CD4-positive, alpha-beta memory T cell (primary cell): ENCODE measurements around the gene TSPAN31. TPM values are rescaled to one million over a fixed set of nuclear protein-coding genes. Genes with fewer than 3 reads are reported as not detected.

Experiments used
- CTCF ChIA-PET: fragments of 350-600 bp; sonication (Branson Sonifier 250); formaldehyde crosslinking; loops from one replicate; lab custom pipeline; 2021; ENCODE audit warnings: inconsistent platforms; ENCODE audit not compliant: partially characterized antibody; lab: Charles Lee
- POLR2A ChIA-PET: fragments of 350-600 bp; sonication (Branson Sonifier 250); formaldehyde crosslinking; loops from one replicate; lab custom pipeline; 2021; ENCODE audit not compliant: partially characterized antibody; lab: Charles Lee
- DNase-seq, 5 donors: peaks; one replicate each; pipeline versions ENCODE4 v3.0.0 to v3.0.0-alpha.2; 2020 to 2022; ENCODE audit warnings: mixed read lengths in 1 of 5
- H3K27ac ChIP-seq: one replicate; pipeline ENCODE4 v1.7.0; 2013; ENCODE audit warnings: low read depth, low read length
- H3K27me3 ChIP-seq: 2 replicates; pipeline ENCODE4 v1.7.0; 2013; ENCODE audit warnings: mild to moderate bottlenecking, low read length, moderate library complexity; ENCODE audit not compliant: insufficient read depth
- H3K36me3 ChIP-seq: 2 replicates; pipeline ENCODE4 v1.7.0; 2013; ENCODE audit warnings: mild to moderate bottlenecking, low read length, moderate library complexity; ENCODE audit not compliant: insufficient read depth
- H3K4me1 ChIP-seq: 2 replicates; pipeline ENCODE4 v1.7.0; 2013; ENCODE audit warnings: mild to moderate bottlenecking, low read length, moderate library complexity; ENCODE audit not compliant: insufficient read depth
- H3K4me3 ChIP-seq, 2 donors: one replicate each; pipeline ENCODE4 v1.7.0; 2013; ENCODE audit warnings: low read length in 2 of 2, mild to moderate bottlenecking in 1 of 2
- H3K9me3 ChIP-seq, 2 donors: one replicate each; pipeline ENCODE4 v1.7.0; 2013; ENCODE audit warnings: low read length in 2 of 2, control low read depth in 1 of 2; ENCODE audit not compliant: control insufficient read depth in 1 of 2
- H3K27ac Mint-ChIP-seq, 7 donors: one replicate each; pipeline ENCODE4 v1.8.0; 2020 to 2021; ENCODE audit warnings: mixed read lengths in 7 of 7, mild to moderate bottlenecking in 6 of 7, inconsistent platforms in 3 of 7, moderate library complexity in 3 of 7
- H3K27me3 Mint-ChIP-seq, 2 donors: one replicate each; pipeline ENCODE4 v1.8.0; 2020 to 2021; ENCODE audit warnings: mixed read lengths in 2 of 2
- H3K36me3 Mint-ChIP-seq, 2 donors: one replicate each; pipeline ENCODE4 v1.8.0; 2020 to 2021; ENCODE audit warnings: mixed read lengths in 2 of 2, inconsistent platforms in 1 of 2, mild to moderate bottlenecking in 1 of 2
- H3K4me1 Mint-ChIP-seq, 4 donors: one replicate each; pipeline ENCODE4 v1.8.0; 2020 to 2021; ENCODE audit warnings: mixed read lengths in 4 of 4, mild to moderate bottlenecking in 1 of 4
- H3K4me3 Mint-ChIP-seq, 8 donors: one replicate each; pipeline ENCODE4 v1.8.0; 2020 to 2021; ENCODE audit warnings: mixed read lengths in 8 of 8, mild to moderate bottlenecking in 7 of 8, moderate library complexity in 6 of 8, inconsistent platforms in 3 of 8
- H3K9me3 Mint-ChIP-seq, 8 donors: one replicate each; pipeline ENCODE4 v1.8.0; 2020 to 2021; ENCODE audit warnings: mixed read lengths in 8 of 8, mild to moderate bottlenecking in 5 of 8, inconsistent platforms in 3 of 8, moderate library complexity in 1 of 8
- intact Hi-C: fragments of 100-400 bp; cut with micrococcal nuclease; formaldehyde crosslinking; loops from one replicate; pipeline ENCODE4 v1.15.1; 2023
- polyA plus RNA-seq, 2 donors: library from polyadenylated mRNA; unstranded; fragments of 300-500 nt; fragmentation: Illumina TruSeq; gene quantifications; one replicate each; pipeline ENCODE4 v1.2.3, GENCODE V29; 2021
- total RNA-seq, 2 experiments: library from RNA; stranded (reverse); gene quantifications; one replicate each; pipeline ENCODE4 v1.2.3, GENCODE V29; 2021

Gene TSPAN31
- total and polyA plus RNA-seq, 4 experiments from 2014 or later = 27.5 to 76.2 (median 34.0) TPM

DNA sequence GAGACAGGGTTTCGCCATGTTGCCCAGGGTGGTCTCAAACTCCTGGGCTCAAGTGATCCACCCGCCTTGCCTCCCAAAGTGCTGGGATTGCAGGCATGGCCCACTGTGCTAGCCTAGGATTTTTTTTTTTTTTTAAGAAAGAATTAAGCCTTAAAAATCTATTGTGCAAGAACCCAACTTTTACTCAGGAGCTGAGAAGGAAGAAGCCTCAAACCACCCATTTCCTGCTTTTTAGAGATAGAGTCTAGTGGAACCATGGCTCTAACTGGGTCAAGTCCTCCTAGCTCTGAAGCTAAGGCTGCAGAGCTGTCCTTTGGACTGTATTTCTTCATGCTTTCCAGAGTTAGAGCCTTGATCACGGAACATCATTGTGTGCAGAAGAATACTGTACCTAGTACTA, 36.4 kb downstream of the TSPAN31 start:
- H3K9me3 Mint-ChIP-seq = peaks cover 0 to 4% (median 0%) of the 10 kb centered on the region in 8 donors
- H3K36me3 Mint-ChIP-seq = peaks cover 6 to 20% of the 10 kb centered on the region in 2 donors
- peaks cover 42 to 64% (median 54%) of the 10 kb centered on the region in 4 donors for H3K4me1 Mint-ChIP-seq
- ChIA-PET CTCF (interaction anchor here (0.7 to 7.8 kb wide), 17 partner anchors 8 to 126 kb away, joined by 3 to 64 read pairs (median 6); partner anchors contain the start of genes CDK4, CTDSP2, CYP27B1 and EEF1AKMT3), POLR2A (interaction anchor here (0.7 to 7.0 kb wide), 14 partner anchors 9 to 156 kb away, joined by 3 to 53 read pairs (median 3); partner anchors contain the start of genes CDK4, CTDSP2, CYP27B1 and EEF1AKMT3)
- Histone ChIP-seq H3K36me3 (peaks cover 9% of the 10 kb centered on the region), H3K4me3 (no peak overlapping the region), H3K9me3 (no peaks in the 10 kb centered on the region), H3K27ac (peak overlapping the region; percentile 73), H3K27me3 (no peaks in the 10 kb centered on the region), H3K4me1 (peaks cover 59% of the 10 kb centered on the region)
- H3K27ac Mint-ChIP-seq = peak overlapping the region; percentile 95 to 100 (median 99)
- intact Hi-C loops = no loop called here
- peak in 2 of 5 donors; percentile 43 for DNase-seq
- H3K4me3 Mint-ChIP-seq = peak overlapping the region; percentile 21 to 100 (median 97)
- no peaks in the 10 kb centered on the region for H3K27me3 Mint-ChIP-seq

DNA sequence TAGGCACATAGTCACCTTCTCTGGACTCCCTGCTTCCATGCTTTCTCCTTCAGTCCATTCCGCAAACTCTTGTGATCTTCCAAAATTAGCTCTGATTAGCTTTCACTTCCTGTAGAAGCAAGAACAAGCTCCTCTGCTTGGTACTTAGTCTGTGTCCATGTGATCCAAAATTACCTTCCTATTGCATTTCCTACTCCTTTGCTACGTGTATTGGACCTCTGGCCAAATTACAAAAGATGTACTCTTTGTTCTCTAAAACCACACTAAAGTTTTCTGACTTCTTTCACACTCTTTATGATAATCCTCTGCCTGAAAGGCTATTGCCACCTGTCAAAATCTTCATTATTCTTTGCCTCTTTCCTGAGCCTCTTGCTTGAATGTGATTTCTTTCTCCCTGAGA, 37.0 kb downstream of the TSPAN31 start:
- H3K9me3 Mint-ChIP-seq = peaks cover 0 to 4% (median 0%) of the 10 kb centered on the region in 8 donors
- ChIA-PET POLR2A (interaction anchor here (0.7 to 7.0 kb wide), 13 partner anchors 9 to 155 kb away, joined by 3 to 53 read pairs (median 3); partner anchors contain the start of genes CDK4, CTDSP2, CYP27B1 and EEF1AKMT3), CTCF (interaction anchor here (0.7 to 7.8 kb wide), 17 partner anchors 8 to 125 kb away, joined by 3 to 64 read pairs (median 6); partner anchors contain the start of genes CDK4, CYP27B1, EEF1AKMT3 and METTL1)
- intact Hi-C loops = loop anchor here (1.0 to 2.0 kb wide), 7 partner anchors 10 to 199 kb away; partner anchors contain the start of genes CDK4, EEF1AKMT3 and METTL1
- Histone ChIP-seq H3K9me3 (no peaks in the 10 kb centered on the region), H3K36me3 (peaks cover 14% of the 10 kb centered on the region), H3K27ac (peak overlapping the region; percentile 73), H3K4me3 (peak overlapping the region in 1 of 2 donors; percentile 92), H3K27me3 (no peaks in the 10 kb centered on the region), H3K4me1 (peaks cover 59% of the 10 kb centered on the region)
- DNase-seq = peak in 1 of 5 donors; percentile 9
- H3K4me1 Mint-ChIP-seq = peaks cover 46 to 64% (median 54%) of the 10 kb centered on the region in 4 donors
- no peaks in the 10 kb centered on the region for H3K27me3 Mint-ChIP-seq
- H3K27ac Mint-ChIP-seq = peak overlapping the region; percentile 95 to 100 (median 99)
- H3K4me3 Mint-ChIP-seq = peak overlapping the region; percentile 21 to 100 (median 97)
- H3K36me3 Mint-ChIP-seq = peaks cover 9 to 26% of the 10 kb centered on the region in 2 donors

- H3K27ac ChIP-seq = peak overlapping the region; percentile 73
Observed at GRCh38 chr12:57782243-57782607, 37.4 kb downstream of the TSPAN31 start.

DNA sequence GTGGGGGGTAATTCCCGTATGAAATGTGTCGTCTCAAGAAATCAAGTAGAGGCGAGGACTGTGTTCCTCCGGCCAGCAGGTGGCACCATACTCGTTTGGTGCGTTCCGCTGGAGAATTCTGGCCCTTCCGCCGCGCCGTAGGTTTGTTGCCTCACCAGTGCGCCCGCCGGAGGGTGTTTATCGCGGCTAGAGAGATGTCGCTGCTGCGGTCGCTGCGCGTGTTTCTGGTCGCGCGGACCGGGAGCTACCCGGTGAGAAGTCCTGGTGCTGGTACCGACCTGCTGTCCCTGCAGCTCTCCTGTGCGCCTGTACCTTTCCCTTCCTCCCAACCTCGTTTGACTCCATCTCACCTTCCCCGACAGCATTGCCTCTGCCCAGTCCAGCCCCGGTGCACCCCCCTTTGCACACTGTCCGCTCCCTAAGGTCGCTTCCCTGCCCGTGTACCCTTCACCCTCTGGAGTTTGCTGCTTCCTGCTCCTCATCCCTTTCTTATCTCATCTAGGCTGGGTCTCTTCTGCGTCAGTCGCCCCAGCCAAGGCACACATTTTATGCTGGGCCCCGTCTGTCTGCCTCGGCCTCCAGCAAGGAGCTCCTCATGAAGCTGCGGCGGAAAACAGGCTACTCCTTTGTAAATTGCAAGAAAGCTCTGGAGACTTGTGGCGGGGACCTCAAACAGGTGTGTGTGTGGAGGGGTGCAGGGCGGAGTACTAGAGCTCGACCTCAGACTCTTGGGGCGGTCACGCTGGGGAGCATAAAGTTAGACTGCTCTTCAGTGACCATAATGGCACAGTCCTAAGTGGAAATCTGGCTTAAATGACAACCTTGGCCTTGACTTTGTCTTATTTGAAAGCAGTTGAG, 38.0 kb downstream of the TSPAN31 start, which contains the start of gene TSFM:
Gene TSFM, plus strand, starts transcription at position 180 of the 858 bp plus-strand sequence. Its CDS starts 15 bp downstream, at position 195.
- DNase-seq = peak; percentile 93 to 96 (median 94)
- no peaks in the 10 kb centered on the region for H3K27me3 ChIP-seq
- Mint-ChIP-seq H3K9me3 (peaks cover 0 to 4% (median 0%) of the 10 kb centered on the region in 8 donors), H3K36me3 (peaks cover 15 to 36% of the 10 kb centered on the region in 2 donors), H3K27ac (peak within 1 kb of the TSS; percentile 95 to 100 (median 99)), H3K27me3 (no peaks in the 10 kb centered on the region), H3K4me1 (peaks cover 46 to 57% (median 50%) of the 10 kb centered on the region in 4 donors), H3K4me3 (peak within 1 kb of the TSS; percentile 95 to 100 (median 98))
- POLR2A ChIA-PET = interaction anchor here (0.7 to 7.0 kb wide), 15 partner anchors 10 to 158 kb away, joined by 3 to 53 read pairs (median 4); partner anchors contain the start of genes ATP23, CYP27B1, EEF1AKMT3 and MARCHF9
- intact Hi-C loops = loop anchor here (1.0 to 2.0 kb wide), 7 partner anchors 11 to 200 kb away; partner anchors contain the start of genes CDK4, EEF1AKMT3 and METTL1
- peak within 1 kb of the TSS; percentile 92 to 97 for H3K4me3 ChIP-seq
- peak within 1 kb of the TSS; percentile 73 for H3K27ac ChIP-seq
- H3K9me3 ChIP-seq = no peaks in the 10 kb centered on the region
- H3K36me3 ChIP-seq = peaks cover 21% of the 10 kb centered on the region
- peaks cover 59% of the 10 kb centered on the region for H3K4me1 ChIP-seq
- CTCF ChIA-PET = interaction anchor here (0.6 to 7.8 kb wide), 19 partner anchors 9 to 324 kb away, joined by 3 to 64 read pairs (median 4); partner anchors contain the start of genes AVIL, CTDSP2, EEF1AKMT3 and METTL1

More at GRCh38 chr12:57782243-57782607, 37.4 kb downstream of the TSPAN31 start:
- H3K36me3 ChIP-seq = peaks cover 19% of the 10 kb centered on the region
- H3K4me1 ChIP-seq = peaks cover 59% of the 10 kb centered on the region
- Mint-ChIP-seq H3K4me3 (peak overlapping the region; percentile 95 to 100 (median 98)), H3K9me3 (peaks cover 0 to 4% (median 0%) of the 10 kb centered on the region in 8 donors), H3K27ac (peak overlapping the region; percentile 95 to 100 (median 99)), H3K4me1 (peaks cover 46 to 59% (median 53%) of the 10 kb centered on the region in 4 donors), H3K36me3 (peaks cover 10 to 30% of the 10 kb centered on the region in 2 donors), H3K27me3 (no peaks in the 10 kb centered on the region)
- DNase-seq = no peak
- intact Hi-C loops = loop anchor here (1.0 to 2.0 kb wide), 7 partner anchors 10 to 199 kb away; partner anchors contain the start of genes CDK4, EEF1AKMT3 and METTL1
- H3K27me3 ChIP-seq = no peaks in the 10 kb centered on the region
- ChIA-PET CTCF (interaction anchor here (0.8 to 7.8 kb wide), 20 partner anchors 9 to 125 kb away, joined by 3 to 64 read pairs (median 6); partner anchors contain the start of genes AVIL, CDK4, CTDSP2 and EEF1AKMT3), POLR2A (interaction anchor here (0.8 to 7.0 kb wide), 13 partner anchors 10 to 155 kb away, joined by 3 to 53 read pairs (median 4); partner anchors contain the start of genes CTDSP2, CYP27B1, EEF1AKMT3 and MARCHF9)
- peak overlapping the region in 1 of 2 donors; percentile 92 for H3K4me3 ChIP-seq
- no peaks in the 10 kb centered on the region for H3K9me3 ChIP-seq

GRCh38 chr12:57783466-57783801, 38.6 kb downstream of the TSPAN31 start:
- Mint-ChIP-seq H3K27ac (peak overlapping the region; percentile 95 to 100 (median 99)), H3K4me3 (peak overlapping the region; percentile 95 to 100 (median 98)), H3K9me3 (peaks cover 0 to 4% (median 0%) of the 10 kb centered on the region in 8 donors), H3K4me1 (peaks cover 43 to 51% (median 47%) of the 10 kb centered on the region in 4 donors), H3K36me3 (peaks cover 18 to 39% of the 10 kb centered on the region in 2 donors), H3K27me3 (no peaks in the 10 kb centered on the region)
- Histone ChIP-seq H3K36me3 (peaks cover 21% of the 10 kb centered on the region), H3K27me3 (no peaks in the 10 kb centered on the region), H3K27ac (peak overlapping the region; percentile 73), H3K4me3 (peak overlapping the region; percentile 92 to 97), H3K9me3 (no peaks in the 10 kb centered on the region), H3K4me1 (peaks cover 53% of the 10 kb centered on the region)
- ChIA-PET CTCF (interaction anchor here (0.7 to 7.8 kb wide), 15 partner anchors 10 to 325 kb away, joined by 3 to 64 read pairs (median 4); partner anchors contain the start of genes AVIL, CTDSP2, EEF1AKMT3 and METTL1), POLR2A (interaction anchor here (0.9 to 7.0 kb wide), 13 partner anchors 10 to 158 kb away, joined by 3 to 53 read pairs (median 4); partner anchors contain the start of genes ATP23, CYP27B1, EEF1AKMT3 and MARCHF9)
- no peak for DNase-seq
- intact Hi-C loops = loop anchor here (2.0 kb wide), 1 partner anchor 201 kb away; no protein-coding TSS in a partner anchor

DNA sequence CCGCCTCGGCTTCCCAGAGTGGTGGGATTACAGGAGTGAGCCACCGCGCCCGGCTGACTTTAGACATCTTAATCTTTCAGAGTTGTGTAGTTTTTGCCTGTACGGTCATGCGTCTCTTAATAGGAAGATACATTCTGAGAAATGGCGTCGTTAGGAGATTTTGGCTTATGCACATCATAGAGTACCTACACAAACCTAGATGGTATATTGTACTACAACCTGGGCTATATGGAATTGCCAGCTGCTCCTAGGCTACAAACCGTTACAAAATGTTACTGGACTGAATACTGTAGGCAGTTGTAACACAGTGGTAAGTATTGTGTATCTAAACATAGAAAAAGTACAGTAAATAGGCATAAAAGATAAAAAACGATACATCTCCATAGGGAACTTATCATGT, 39.0 kb downstream of the TSPAN31 start:
- no peak overlapping the region for H3K27ac ChIP-seq
- peak overlapping the region; percentile 72 to 98 (median 85) for H3K27ac Mint-ChIP-seq
- no peaks in the 10 kb centered on the region for H3K9me3 ChIP-seq
- ChIA-PET POLR2A (interaction anchor here (0.8 to 7.0 kb wide), 7 partner anchors 11 to 121 kb away, joined by 3 to 53 read pairs (median 7); partner anchors contain the start of genes CYP27B1, EEF1AKMT3, MARCHF9 and METTL1), CTCF (interaction anchor here (0.6 to 7.8 kb wide), 11 partner anchors 10 to 1129 kb away, joined by 3 to 64 read pairs (median 6); partner anchors contain the start of genes AVIL, CTDSP2, EEF1AKMT3 and METTL1)
- no peaks in the 10 kb centered on the region for H3K27me3 Mint-ChIP-seq
- H3K27me3 ChIP-seq = no peaks in the 10 kb centered on the region
- intact Hi-C loops = loop anchor here (2.0 kb wide), 1 partner anchor 201 kb away; no protein-coding TSS in a partner anchor
- DNase-seq = no peak
- peaks cover 41 to 53% (median 45%) of the 10 kb centered on the region in 4 donors for H3K4me1 Mint-ChIP-seq
- H3K4me1 ChIP-seq = peaks cover 49% of the 10 kb centered on the region
- peaks cover 0 to 4% (median 0%) of the 10 kb centered on the region in 8 donors for H3K9me3 Mint-ChIP-seq
- H3K36me3 ChIP-seq = peaks cover 21% of the 10 kb centered on the region
- no peak overlapping the region for H3K4me3 ChIP-seq
- peaks cover 20 to 43% of the 10 kb centered on the region in 2 donors for H3K36me3 Mint-ChIP-seq
- H3K4me3 Mint-ChIP-seq = peak overlapping the region; percentile 71 to 84 (median 80)
